NOMO-1 treated with DMSO at 0.1 percent for 48 hours (cell line): ENCODE data around the gene IFRD1.
"Not testable (repeated sequence)": the region's sequence is repeated elsewhere in the genome, so short reads cannot be mapped to it uniquely, and the experiment has no call there.

Source experiments
- DNase-seq: peaks from one replicate; lab custom pipeline; 2025; ENCODE audit not compliant: unreplicated experiment; lab: John Stamatoyannopoulos, UW

Gene IFRD1

GRCh38 chr7:112439476-112439875 is 10.8 kb upstream of the IFRD1 start:
- no peak for DNase-seq

DNA sequence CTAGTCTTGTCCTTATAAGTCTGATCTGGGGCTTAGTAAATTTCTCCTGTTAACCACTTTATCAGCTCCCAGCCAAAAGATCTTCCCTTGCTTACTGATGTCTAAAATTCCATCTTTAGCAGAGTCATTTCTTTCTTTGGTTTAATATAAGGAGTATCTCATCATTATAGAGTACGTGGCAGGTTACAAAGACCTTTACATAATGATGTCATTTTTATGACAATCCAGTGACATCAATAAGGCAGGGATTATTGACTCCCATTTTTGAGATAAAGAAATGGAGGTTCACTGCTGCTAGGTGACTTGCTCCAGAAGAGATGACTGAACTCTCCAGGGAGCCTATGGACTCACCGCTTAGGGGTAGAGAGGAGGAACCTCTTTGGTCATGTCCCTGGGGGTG is 8.1 kb upstream of the IFRD1 start:
- DNase-seq, result no peak

DNA sequence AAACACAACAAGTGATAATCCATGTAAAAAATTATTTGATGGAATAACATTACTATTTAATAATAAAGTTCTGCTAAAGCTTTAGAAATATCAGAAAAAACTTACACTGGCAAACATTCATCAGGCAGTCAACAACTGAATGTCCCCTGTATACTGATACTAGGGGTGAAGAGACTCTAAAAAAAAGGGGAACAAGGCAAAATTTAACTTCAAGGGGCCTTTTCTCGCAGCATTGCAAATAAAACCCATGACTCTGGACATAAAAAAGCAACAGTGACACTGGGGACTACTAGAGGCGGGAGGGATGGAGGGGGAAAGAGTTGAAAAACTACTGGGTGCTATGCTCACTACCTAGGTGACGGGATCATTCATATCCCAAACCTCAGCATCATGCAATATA is 5.8 kb upstream of the IFRD1 start:
- peak; percentile 21 for DNase-seq

DNA sequence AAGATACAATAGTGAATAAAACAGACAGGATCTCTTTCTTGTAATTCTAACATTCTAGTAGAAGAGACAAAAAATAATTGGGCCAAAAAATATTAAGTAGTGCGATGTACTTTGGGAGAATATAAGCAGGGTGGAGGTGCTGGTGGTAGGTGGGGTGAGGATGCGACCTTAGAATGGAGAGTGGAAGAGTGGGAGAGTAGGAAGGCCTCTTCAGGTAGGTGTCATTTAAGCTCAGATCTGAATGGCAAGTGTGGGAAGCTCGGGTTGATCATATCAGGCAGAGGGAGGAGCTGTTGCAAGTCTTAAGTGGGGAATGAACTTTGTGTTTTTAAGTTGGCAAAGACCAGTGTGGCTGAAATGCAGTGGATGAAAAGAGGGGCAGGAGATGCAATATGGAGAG is 3.8 kb upstream of the IFRD1 start:
- no peak for DNase-seq

DNA sequence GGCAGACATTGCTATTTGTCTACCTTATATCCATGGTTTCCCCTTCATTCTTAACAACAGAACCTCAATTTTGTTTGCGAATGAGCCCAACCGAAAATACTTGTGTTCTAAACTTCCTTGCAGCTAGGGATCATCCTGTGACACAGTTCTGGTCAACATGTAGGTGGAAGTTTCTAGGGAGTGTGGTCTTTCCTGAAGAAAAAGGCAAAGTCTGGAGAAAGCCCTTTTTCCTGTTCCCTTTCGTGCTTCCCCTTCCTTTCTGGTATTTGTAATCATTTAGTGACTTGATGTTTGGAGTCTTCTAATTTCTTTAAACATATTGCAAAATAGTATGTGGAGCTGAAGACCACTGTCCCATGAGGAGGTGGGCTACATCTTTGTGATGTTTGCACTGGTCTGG is 2.9 kb upstream of the IFRD1 start:
- no peak for DNase-seq

GRCh38 chr7:112448381-112448780 is 1.9 kb upstream of the IFRD1 start:
- DNase-seq, result no peak

DNA sequence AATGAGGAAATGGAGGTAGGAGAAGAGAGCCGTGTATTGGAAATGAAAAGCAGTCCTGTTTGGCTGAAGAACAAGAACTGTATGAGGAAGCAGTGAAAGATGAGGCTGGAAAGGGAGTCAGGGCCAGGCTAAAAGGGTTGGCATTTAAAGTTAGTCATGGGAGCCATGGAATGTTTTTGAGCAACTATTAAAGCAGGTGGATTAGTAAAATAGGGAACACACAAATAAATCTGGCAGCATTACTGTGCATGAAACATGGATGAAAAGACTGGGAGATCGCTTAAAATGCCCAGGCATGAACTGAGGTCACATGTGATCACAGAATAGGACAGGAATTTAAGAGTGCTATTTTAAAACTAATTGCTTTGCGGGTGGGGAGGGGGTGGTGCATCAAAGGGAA is 1.4 kb upstream of the IFRD1 start:
- no peak for DNase-seq

GRCh38 chr7:112449353-112449752 is 907 bp upstream of the IFRD1 start:
- DNase-seq, result no peak

DNA sequence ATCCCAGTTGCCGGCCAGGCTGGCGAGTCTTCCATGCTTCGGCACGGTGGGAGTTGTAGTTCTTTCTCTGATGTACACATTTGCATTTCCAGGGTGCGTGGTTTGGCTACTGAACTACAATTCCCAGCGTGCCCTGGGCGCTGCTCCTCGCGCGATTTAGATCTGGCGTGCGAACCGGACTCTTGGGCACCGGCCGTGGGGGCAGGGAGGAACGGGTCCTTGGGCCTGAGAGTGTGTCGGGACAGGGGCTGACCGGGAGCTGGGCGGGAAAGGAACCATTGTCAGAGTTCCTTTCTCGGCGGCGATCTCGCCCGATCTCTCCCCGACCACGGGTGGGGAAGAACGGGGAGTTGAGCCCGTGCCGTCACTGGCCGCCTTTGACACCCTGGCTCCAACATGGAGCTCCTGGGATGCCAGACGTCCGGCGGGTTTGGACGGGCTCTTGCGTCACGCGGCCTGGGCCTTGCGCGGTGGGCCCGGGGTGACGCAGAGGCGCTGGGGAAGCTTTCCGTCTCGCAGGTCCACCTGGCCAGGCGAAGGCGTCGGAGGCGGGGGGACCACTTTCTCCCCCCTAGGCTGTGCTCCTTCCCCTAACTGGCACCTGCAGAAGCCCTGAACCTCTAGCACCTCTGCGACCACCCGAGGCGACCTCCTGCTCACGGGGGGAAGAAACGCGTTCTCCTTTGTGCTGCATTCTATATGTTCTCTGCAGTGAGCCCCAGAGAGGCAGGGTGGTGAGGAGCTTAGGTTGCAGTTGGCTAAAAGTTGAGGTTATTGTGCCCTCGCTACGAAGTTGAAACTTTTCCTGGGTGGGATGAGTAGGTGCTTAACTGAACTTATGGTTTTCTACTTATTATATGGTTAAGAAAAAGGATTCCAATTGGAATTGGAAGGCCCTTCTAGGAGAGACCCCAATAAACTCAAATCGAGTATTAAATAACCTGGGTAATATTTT is 824 bp downstream of the IFRD1 start:
- DNase-seq, result peak; percentile 83

DNA sequence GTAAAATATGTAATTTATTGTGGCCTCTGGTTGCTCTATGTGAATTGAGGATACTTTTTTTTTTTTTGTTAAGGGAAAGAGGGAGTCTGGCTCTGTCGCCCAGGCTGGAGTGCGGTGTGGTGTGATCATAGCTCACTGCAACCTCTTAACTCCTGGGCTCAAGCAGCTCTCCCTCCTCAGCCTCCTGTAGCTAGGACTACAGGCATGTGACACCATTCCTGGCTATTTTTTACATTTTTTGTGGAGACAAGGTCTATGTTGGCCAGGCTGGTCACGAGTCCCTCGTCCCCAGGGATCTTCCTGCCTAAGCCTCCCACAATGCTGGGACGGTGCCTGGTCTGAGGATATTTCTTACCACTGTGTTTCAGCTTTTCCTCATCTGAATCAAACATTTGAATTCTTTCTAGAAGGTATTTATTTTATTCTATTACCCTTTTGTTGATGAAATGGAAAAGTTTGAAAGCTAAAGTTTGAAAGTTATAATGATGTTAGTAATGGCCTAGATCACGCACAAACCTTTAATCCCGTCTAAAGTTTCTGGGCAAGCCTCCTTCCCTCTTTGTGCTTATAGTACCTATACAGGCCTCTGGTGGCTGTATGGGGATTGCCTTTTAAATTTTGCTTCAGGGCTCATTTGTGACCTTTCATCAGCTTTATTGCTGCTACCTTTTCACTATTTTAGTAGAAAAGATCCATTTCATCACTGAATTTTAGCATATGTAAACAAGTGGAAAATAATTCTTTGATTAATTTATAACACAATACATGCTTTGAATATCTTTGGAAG is 2.0 kb downstream of the IFRD1 start:
- DNase-seq, result peak; percentile 14

- no peak for DNase-seq
Measured at GRCh38 chr7:112453505-112454171, 3.4 kb downstream of the IFRD1 start.

GRCh38 chr7:112454191-112454590 is 3.9 kb downstream of the IFRD1 start:
- not testable (repeated sequence) for DNase-seq

DNA sequence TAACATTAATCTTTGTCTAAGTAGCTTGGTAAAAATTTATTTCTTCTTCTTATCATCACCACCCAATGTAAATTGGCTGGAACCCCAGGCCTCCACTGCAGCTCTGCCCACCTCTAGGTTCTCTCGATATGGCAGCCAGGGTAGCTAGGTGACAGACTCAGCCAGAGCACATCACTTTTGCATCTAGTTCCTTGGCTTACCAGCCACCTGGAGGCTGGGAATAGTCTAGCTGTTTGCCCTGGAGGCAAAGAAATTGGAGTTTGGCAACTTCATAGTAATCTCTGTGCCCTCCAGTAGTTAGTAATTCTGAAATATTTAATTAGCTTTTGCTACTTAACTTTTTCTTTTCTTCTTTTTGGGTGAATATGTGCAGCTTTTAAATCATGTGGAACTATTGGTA is 9.4 kb downstream of the IFRD1 start:
- DNase-seq, result no peak

DNA sequence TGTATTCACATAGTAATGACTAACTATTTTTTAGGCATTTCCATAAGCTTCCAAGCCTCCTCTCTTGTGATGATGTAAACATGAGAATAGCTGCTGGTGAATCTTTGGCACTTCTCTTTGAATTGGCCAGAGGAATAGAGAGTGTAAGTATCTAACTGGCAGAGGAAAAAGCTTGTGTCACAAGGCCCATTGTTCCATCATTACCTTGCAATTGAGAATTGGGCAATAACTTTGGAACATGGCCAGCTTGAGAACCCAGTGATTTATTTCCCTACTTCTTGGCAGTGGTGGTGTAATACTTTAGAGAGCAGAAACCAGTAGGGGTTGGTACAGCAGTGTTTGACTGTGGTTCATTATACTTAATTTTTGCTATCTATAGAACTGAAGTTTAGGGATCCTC is 12.0 kb downstream of the IFRD1 start:
- peak; percentile 83 for DNase-seq

GRCh38 chr7:112467867-112468266 is 17.6 kb downstream of the IFRD1 start:
- DNase-seq, result no peak

GRCh38 chr7:112470194-112470593 is 19.9 kb downstream of the IFRD1 start:
- DNase-seq, result no peak

DNA sequence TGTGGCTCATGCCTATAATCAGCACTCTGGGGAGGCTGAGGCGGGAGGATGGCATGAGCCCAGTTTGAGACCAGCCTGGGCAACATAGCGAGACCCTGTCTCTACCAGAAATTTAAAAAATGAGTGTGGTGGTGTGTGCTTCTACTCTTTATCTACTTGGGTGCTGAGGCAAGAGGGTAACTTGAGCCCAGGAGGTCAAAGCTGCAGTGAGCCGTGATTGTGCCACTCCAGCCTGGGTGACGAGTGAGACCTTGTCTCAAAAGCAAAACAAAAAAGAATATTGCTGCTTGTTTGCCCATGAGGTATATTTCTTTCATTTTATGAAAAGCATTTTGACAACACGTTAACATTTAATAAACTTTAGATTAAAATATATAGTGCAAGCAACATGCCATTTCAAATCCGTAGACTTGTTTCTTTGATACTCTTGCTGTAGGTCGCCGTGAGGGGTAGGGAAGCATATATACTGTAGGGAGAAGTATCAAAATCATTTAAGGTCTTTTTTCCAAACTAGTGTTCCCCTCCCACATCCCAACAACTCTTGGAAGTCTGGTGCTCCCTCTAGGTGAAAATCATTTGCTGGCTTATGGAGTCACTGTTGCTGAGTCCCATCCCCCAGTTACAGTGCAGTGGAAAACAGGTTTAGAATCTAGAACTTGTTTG is 26.3 kb downstream of the IFRD1 start:
- no peak for DNase-seq

DNA sequence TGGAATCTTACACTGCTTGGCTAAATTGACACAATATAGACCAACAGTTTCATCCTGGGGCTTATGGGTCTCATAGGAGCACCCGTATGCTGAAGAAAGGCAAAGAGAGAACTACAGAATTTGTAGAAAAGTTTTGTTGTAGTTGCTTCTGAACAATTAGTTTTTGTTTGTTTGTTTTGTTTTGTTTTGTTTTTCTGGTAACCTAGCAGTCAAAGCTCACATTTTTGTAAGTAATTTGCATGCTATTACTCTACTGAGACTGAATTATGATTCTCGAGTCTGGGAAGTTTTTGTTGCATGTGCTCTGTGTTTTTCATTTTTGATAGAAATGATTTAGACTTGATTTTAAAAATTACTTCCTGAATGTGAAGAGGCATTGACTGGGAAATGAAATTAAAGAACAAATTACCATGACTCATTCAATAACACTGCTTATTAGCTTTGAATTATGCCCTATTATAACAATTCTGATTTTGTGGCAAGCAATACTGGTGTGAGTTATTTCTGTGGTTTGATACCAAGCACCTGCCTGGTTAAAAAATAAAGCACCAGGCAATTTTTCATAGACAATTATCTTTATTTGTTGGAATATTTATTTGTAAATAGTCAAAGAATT is 31.0 kb downstream of the IFRD1 start:
- no peak for DNase-seq

DNA sequence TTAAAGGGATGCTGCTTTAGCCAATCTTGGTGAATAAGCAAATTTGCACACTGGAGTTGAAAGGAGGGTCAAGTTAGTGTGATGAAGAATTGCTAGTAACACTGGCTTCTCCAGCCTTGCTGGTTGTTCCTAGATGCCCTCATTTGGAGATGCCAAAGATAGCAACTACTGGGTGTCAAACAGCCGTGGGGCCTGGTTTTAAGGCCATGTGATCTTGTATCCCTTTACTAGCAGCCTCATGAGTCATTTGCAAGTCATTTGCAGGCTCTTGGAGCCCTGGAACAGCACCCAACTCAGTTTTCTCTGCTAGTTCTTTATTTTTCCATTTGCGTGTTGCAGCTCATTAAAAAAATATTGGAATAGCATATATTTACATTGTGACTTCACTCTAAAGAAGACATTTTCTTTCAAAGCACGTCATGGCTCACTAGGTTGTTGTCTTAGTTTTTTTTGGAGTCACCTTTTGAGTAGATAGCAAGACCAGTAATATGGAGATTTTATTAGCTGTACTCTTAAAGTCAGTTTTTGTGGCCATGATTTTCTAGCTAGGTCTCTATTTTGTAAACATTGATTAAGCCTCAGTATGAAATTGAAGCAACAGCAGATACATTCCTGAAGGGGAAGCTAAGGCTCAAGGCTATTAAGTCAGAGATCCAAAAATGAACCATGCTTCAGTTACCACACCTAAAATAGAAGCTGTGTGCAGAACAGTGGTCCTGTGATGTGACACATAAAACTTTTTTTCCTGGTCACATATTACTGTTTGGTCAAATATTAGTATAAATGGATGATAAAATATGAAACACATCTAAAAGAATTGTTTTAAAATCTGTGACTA is 31.8 kb downstream of the IFRD1 start:
- DNase-seq, result no peak

GRCh38 chr7:112484671-112485167 is 34.5 kb downstream of the IFRD1 start:
- no peak for DNase-seq
